ENCODE data around the gene DOCK4.
A peak's percentile ranks its signal among the peaks of the same experiment; 100 is the strongest.

Gene DOCK4

DNA sequence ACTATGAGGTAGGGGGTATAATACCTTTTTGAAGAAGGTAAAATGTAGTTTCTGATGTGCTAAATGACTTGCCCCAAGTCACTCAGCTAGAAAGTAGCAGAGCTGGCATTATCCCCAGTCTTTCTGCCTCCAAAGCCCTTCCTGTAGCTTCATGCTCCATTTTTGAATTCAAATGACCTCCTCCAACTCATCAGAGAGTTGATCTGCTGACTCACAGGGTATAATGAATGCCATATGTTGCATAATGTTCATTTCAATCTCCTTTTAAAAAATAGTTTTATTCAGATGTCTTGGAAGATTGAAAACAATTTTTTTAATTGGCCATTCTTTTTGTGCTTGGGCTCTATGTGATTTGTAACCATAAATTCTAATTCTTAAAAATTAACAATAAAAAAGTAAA, 371.1 kb downstream of the DOCK4 start:
- no peak for DNase-seq

GRCh38 chr7:111834367-111834766, 371.8 kb downstream of the DOCK4 start:
- DNase-seq: no peak

DNA sequence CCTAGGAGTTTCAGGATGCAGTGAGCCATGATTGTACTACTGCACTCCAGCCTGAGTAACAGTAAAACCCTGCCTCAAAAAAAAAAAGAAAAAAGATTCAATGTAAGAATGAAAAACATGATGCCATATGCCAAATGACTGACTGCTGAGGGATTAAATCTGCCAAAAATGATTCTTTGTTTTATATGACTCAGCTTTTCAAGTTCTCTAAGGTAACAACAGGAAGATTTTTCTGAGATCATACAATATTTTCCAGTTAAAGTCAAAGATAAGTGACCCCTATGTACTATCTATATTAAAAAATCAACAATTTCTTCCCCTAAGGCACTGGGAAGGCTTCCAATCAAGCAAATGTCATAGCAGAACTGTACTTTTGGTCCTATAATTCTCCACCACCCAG, 372.7 kb downstream of the DOCK4 start:
- DNase-seq: no peak

- DNase-seq: no peak
These were observed 374.0 kb downstream of the DOCK4 start for GRCh38 chr7:111832174-111832573.

- DNase-seq: no peak
These were observed 377.0 kb downstream of the DOCK4 start for GRCh38 chr7:111829221-111829620.

- no peak for DNase-seq
These were observed 378.2 kb downstream of the DOCK4 start for GRCh38 chr7:111827863-111828504.

- DNase-seq: no peak
These were observed 381.2 kb downstream of the DOCK4 start for GRCh38 chr7:111825046-111825445.

DNA sequence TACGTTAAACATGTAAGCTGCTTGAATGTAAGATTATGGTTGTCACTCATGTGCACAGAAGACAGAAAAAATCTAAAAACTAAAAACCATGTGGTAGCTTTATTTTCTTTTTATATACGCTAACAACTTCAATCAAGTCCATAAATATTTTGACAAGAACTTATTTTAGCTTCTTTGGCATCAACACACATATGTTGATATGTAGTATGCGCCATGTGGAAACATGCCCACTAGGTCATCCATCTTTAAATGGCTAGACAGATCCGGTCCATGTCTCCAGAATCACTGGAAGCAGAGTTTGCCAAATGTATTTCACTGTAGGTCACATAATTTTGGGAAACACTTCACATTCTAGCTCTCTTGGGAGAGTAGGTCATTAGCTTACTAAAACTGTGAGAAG, 382.4 kb downstream of the DOCK4 start:
- no peak for DNase-seq

DNA sequence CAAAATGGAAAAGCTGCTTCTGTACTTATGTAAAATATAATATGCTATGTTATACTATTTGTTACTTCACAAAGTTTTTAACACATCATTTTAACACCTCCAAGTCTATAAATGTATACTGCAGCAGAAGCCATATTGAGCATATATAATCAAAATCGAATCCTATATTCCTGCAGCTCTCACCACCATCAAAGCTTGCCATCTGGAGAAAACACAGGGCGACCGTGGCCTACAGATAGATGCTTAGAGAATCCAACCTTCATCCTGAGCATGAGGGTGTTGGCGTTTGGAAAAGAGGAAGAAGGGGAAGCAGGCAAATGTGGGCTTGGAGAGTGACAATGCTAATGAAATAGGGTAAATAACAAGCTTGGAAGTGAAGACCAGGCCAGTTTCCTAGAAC, 385.2 kb downstream of the DOCK4 start:
- DNase-seq: no peak

GRCh38 chr7:111820621-111821020, 385.6 kb downstream of the DOCK4 start:
- no peak for DNase-seq

- DNase-seq: no peak
These were observed 386.1 kb downstream of the DOCK4 start for GRCh38 chr7:111820121-111820520.

- no peak for DNase-seq
These were observed 390.8 kb downstream of the DOCK4 start for GRCh38 chr7:111815354-111815753.

- DNase-seq: no peak
These were observed 392.9 kb downstream of the DOCK4 start for GRCh38 chr7:111813306-111813705.

DNA sequence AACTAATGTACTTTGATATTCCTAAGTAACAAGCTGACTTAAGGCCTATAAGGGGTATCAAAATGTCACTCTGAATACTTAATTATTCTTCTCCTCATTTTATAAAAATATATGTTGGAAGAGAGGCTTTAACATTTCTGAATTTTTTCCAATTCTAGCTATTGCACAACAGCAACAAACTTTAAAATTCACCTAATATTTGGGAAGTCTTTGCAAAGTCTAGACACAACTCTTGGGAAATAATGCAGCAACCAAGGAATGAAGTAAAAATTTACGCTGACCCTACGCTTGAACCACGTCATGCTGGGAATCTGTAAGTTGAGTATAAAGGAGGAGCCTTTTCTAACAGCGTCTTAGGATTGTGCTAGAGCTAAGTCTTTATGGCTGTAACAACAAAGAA, 400.0 kb downstream of the DOCK4 start:
- no peak for DNase-seq

DNA sequence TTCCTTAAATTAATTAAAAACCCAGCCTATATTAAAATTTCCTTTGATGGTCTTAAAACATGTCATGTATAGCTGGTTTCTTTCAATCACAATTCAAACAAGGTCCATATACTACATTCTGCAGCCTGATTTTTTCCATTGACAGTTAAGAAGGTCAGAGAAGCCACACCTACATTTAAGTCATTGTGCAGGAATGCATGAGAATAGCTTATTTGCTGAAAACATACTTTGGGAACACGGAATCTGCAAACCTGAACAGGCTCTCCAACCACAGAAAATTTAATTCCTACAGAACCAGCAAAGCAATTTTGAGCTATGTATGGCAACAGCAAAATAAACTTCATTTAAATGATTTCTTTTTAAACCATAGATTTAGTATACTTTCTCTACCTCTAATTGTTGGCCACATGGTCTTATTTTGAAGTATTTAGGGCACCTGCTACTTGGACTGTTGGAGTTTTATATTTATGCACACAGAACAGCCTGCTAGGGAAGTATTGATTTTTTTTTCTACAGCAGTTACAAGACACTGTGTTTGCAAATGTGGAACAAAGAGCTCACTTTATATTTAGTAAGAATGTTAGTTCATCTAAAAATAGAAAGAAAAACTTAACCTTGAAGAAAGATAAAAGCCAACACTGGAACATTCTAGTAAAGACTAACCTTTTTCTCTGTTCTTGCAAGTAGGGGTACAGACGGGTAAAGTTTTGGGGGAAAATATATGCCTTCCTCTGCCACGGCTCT, 403.0 kb downstream of the DOCK4 start:
- DNase-seq: no peak

DNA sequence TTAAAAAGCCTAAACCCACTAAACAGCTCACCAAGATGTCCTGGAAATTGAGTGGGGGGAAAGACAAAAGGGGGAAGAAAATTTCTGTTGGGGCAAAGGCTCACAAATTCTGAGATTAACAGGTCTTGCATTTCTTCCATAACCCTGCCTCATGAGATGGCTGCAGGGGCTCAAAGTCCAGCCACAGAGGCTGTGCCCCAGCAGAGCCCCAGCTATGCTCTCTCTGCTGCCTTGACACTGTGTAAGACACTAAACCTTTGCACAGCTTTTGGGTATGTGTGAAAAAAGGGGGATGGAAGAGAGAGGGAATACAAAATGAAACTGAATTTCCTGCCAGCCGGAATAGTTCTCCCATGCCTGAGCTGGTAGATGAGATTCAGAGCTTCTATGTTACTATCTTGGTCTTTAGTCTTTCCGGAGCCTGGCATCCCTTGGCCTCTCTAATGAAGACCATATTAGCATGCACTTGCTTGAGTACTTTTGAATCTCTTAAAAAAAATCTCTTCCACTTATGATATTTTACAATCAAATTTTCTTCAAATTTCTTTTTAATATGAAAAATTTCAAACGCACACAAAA, 403.9 kb downstream of the DOCK4 start:
- DNase-seq: no peak

- no peak for DNase-seq
These were observed 404.9 kb downstream of the DOCK4 start for GRCh38 chr7:111801277-111801676.

GRCh38 chr7:111796671-111797070, 409.5 kb downstream of the DOCK4 start:
- DNase-seq: peak; percentile 55

DNA sequence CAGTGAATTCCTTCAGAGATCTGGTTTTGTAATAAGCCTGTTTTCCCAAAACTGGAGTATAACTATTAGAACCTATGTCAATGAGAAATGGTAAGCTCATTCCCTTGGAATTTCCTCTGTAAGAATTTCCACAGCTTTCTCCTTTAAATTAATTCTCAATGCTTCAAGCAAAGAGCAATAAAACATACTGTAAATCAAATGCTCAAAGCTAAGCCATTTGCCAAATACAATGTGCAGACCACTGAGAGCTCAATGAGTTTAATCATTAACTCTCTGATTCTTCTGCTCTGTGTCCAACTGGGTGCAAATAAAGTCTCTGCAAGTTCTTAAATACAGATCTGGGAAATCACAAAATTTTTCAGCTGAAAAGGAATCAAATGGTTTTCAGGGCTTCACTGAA, 416.3 kb downstream of the DOCK4 start:
- no peak for DNase-seq

DNA sequence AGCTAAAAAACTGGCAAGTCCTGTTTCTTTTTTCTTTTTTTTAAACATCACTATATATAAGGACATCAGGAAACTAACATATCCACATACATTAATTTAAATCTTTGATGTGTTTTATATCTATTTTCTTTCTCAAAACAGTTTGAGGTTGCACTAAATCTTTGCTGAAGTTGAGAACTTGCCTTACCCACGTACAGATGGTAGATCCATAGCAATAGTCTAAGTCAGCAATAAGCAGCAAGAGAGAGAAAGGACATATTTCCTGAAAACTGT, 417.2 kb downstream of the DOCK4 start:
- no peak for DNase-seq

- DNase-seq: no peak
These were observed 417.7 kb downstream of the DOCK4 start for GRCh38 chr7:111788286-111789047.

DNA sequence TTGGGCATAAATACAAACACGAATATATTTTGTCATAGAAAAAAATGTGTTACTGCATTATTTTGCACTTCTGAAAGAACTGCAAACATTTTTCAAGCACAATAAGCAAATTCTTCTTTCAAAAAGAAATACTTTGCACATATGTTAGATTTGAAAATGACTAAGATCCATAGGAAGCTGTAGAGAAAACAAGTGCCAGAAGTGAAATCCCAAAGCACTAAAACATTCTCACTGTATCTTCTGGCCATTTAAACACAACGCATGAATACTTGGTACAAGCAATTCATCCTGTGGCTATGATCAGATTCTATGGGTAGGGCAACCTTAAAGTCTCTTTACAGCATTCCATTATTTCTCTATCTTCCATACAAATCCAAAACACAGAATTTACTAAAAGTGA, 418.5 kb downstream of the DOCK4 start:
- DNase-seq: no peak

DNA sequence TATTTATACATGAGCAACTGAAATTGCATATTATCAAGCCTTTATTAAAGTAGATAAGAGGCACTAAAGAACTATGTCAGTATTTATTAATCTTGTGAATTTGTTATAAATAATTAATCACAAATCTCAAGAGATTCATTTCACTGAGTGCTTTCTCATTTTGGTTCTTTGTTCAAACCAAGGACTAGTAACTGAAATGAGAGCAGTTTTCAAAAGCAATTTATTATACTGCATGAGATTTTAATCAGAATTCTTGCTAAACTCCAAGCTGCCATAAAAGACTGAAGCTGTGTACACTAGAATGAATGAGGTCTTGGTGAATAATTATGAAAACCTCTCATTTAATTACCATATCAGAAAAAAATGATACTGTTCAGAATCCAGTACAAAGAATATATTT, 419.1 kb downstream of the DOCK4 start:
- DNase-seq: no peak

DNA sequence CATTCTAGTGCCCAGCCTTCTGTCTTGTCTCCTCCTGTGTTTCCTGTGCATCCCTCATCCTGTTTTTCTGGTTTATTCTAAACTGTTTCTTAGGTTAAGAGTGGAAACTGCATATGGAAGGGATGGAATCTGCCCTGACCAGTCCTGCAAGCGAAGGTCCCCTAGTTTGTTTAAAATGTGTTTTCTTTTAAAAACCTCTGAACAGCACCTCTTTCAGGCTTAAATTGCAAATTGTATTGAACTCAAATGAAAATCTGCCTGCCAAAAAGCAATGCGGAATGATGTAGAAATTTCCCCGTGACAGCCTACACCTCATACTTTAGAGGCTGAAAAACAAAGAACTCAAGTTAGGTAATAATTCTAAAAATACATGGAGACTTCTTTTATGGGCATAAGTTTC, 421.1 kb downstream of the DOCK4 start:
- DNase-seq: no peak
